HG02588 (cell line): ENCODE data around the gene INTS11.
A peak's percentile ranks its signal among the peaks of the same experiment; 100 is the strongest.
"Not testable (repeated sequence)": the region's sequence is repeated elsewhere in the genome, so short reads cannot be mapped to it uniquely, and the experiment has no call there.

Experiments used
- ATAC-seq: cut with Tn5 transposase; IDR thresholded peaks from one replicate; pipeline ENCODE4 v1.9.1; 2021; ENCODE audit warnings: mild to moderate bottlenecking, moderate library complexity; ENCODE audit not compliant: unreplicated experiment

The INTS11 gene

GRCh38 chr1:1331068-1331965 is 6.9 kb upstream of the INTS11 start, which contains the start of gene TAS1R3:
Gene TAS1R3 (plus strand): TSS chr1:1331280. CDS start chr1:1331346, 66 bp downstream.
- no peak for ATAC-seq

- ATAC-seq = no peak
Observed at GRCh38 chr1:1330366-1331067, 6.1 kb upstream of the INTS11 start.

- no peak for ATAC-seq
Observed at GRCh38 chr1:1329304-1330210, 5.1 kb upstream of the INTS11 start.

GRCh38 chr1:1328254-1328653 is 3.8 kb upstream of the INTS11 start:
- ATAC-seq = no peak

GRCh38 chr1:1327291-1327690 is 2.8 kb upstream of the INTS11 start:
- ATAC-seq = no peak

- no peak for ATAC-seq
Observed at GRCh38 chr1:1326075-1326605, 1.7 kb upstream of the INTS11 start.

GRCh38 chr1:1325288-1326074 is 1.0 kb upstream of the INTS11 start:
- no peak for ATAC-seq

GRCh38 chr1:1324084-1324523 is 356 bp downstream of the INTS11 start:
- peak; percentile 21 for ATAC-seq

- no peak for ATAC-seq
Observed at GRCh38 chr1:1322952-1323351, 1.5 kb downstream of the INTS11 start.

- no peak for ATAC-seq
Observed at GRCh38 chr1:1322418-1322817, 2.0 kb downstream of the INTS11 start.

- ATAC-seq = no peak
Observed at GRCh38 chr1:1321477-1321876, 3.0 kb downstream of the INTS11 start.

GRCh38 chr1:1320666-1321448 is 3.6 kb downstream of the INTS11 start:
- no peak for ATAC-seq

- no peak for ATAC-seq
Observed at GRCh38 chr1:1319646-1319941, 4.9 kb downstream of the INTS11 start.

GRCh38 chr1:1318777-1319645 is 5.4 kb downstream of the INTS11 start:
- no peak for ATAC-seq

GRCh38 chr1:1318131-1318652 is 6.3 kb downstream of the INTS11 start:
- no peak for ATAC-seq

GRCh38 chr1:1317420-1317819 is 7.0 kb downstream of the INTS11 start:
- ATAC-seq = no peak

- not testable (repeated sequence) for ATAC-seq
Observed at GRCh38 chr1:1316199-1316598, 8.3 kb downstream of the INTS11 start.

GRCh38 chr1:1315435-1315954 is 9.0 kb downstream of the INTS11 start:
- ATAC-seq = no peak
